Keratinocyte (primary cell): ENCODE data around the gene PTMS. TPM values are rescaled to one million over a fixed set of nuclear protein-coding genes. Genes with fewer than 3 reads are reported as not detected.

Source experiments
- DNase-seq: peaks from one replicate; pipeline ENCODE4 v3.0.0-alpha.2; 2011; ENCODE audit warnings: low read depth, missing footprints, low spot score
- FAIRE-seq: peaks from 2 replicates; lab custom pipeline; 2011; peaks lifted over from hg19 to GRCh38; lab: Jason Lieb, UNC
- H2AFZ ChIP-seq: 2 replicates; pipeline ENCODE4 v1.6.0; 2012; ENCODE audit warnings: low read length, control low read depth, inconsistent platforms; ENCODE audit not compliant: control insufficient read depth
- H3K27ac ChIP-seq: 2 replicates; pipeline ENCODE4 v1.5.1; 2011; ENCODE audit warnings: low read length; ENCODE audit not compliant: control insufficient read depth, insufficient read depth
- H3K27me3 ChIP-seq: 3 replicates; pipeline ENCODE4 v1.6.0; 2011; ENCODE audit warnings: low read length; ENCODE audit not compliant: control insufficient read depth, insufficient read depth; ENCODE audit errors: extremely low read depth
- H3K36me3 ChIP-seq, 2 experiments: 2 replicates in 1 of 2; 3 replicates in 1 of 2; pipeline ENCODE4 v1.5.1; 2011; ENCODE audit warnings: low read length in 2 of 2, mild to moderate bottlenecking in 1 of 2; ENCODE audit not compliant: control insufficient read depth in 2 of 2, insufficient read depth in 2 of 2; ENCODE audit errors: extremely low read depth in 1 of 2
- H3K4me1 ChIP-seq: 3 replicates; pipeline ENCODE4 v1.5.1; 2011; ENCODE audit warnings: low read length; ENCODE audit not compliant: control insufficient read depth, insufficient read depth; ENCODE audit errors: extremely low read depth
- H3K4me2 ChIP-seq: 3 replicates; pipeline ENCODE4 v1.6.0; 2011; ENCODE audit warnings: low read depth, low read length; ENCODE audit not compliant: control insufficient read depth, insufficient read depth; ENCODE audit errors: extremely low read depth
- H3K4me3 ChIP-seq, 3 experiments: fragments of 200-600 bp in 1 of 3; sonication (generic) in 1 of 3; 2 replicates in 2 of 3; 3 replicates in 1 of 3; pipeline ENCODE4 v1.5.1; 2011 to 2016; ENCODE audit warnings: low read length in 3 of 3, mild to moderate bottlenecking in 3 of 3, control low read depth in 2 of 3, inconsistent platforms in 1 of 3, low read depth in 1 of 3, mixed read lengths in 1 of 3, mixed run types in 1 of 3, moderate library complexity in 1 of 3; ENCODE audit not compliant: control insufficient read depth in 2 of 3, insufficient read depth in 2 of 3; ENCODE audit errors: extremely low read depth in 1 of 3
- H3K79me2 ChIP-seq: 2 replicates; pipeline ENCODE4 v1.6.0; 2012; ENCODE audit warnings: low read length; ENCODE audit not compliant: control insufficient read depth, insufficient read depth
- H3K9ac ChIP-seq: 3 replicates; pipeline ENCODE4 v1.6.0; 2011; ENCODE audit warnings: low read length; ENCODE audit not compliant: control insufficient read depth, insufficient read depth; ENCODE audit errors: extremely low read depth
- H3K9me1 ChIP-seq: 3 replicates; pipeline ENCODE4 v1.6.0; 2011; ENCODE audit warnings: low read length; ENCODE audit not compliant: control insufficient read depth, insufficient read depth; ENCODE audit errors: extremely low read depth
- H3K9me3 ChIP-seq: 2 replicates; pipeline ENCODE4 v1.5.1; 2012; ENCODE audit warnings: low read depth, low read length; ENCODE audit not compliant: control insufficient read depth
- H4K20me1 ChIP-seq: 3 replicates; pipeline ENCODE4 v1.6.0; 2011; ENCODE audit warnings: low read length; ENCODE audit not compliant: control insufficient read depth, insufficient read depth; ENCODE audit errors: extremely low read depth
- EZH2 ChIP-seq: IDR thresholded peaks from one replicate; pipeline ENCODE4 v1.6.1; 2012; ENCODE audit warnings: inconsistent platforms, mild to moderate bottlenecking, low read length, moderate library complexity
- dilution Hi-C: fragments of 300-500 bp; cut with MboI; formaldehyde crosslinking; loops from one replicate; pipeline ENCODE4 v1.7.0; 2020; ENCODE audit warnings: low sequenced_read_pairs; ENCODE audit not compliant: extremely low pct_ligation_motif_present
- polyA plus RNA-seq, 5 experiments: library from polyadenylated mRNA; depleted of rRNA in 3 of 5; stranded (reverse) in 3 of 5; stranded (forward) in 1 of 5; unstranded in 1 of 5; fragments of >200 nt; gene quantifications; 1 replicate in 1 of 5; 2 replicates in 3 of 5; 3 replicates in 1 of 5; pipeline versions ENCODE4 v1.2.1 to v1.2.3, GENCODE V29; 2011 to 2012; ENCODE audit warnings: missing spikeins in 2 of 5, low read depth in 1 of 5, low replicate concordance in 1 of 5
- TF ChIP-seq, protein P1 (sequence below), 3 experiments: IDR thresholded peaks in 1 of 3; conservative IDR thresholded peaks in 1 of 3; optimal IDR thresholded peaks in 1 of 3; 2 replicates in 2 of 3; 3 replicates in 1 of 3; pipeline versions ENCODE3 to v1.5.1; 2011; ENCODE audit warnings: low read length in 3 of 3, mild to moderate bottlenecking in 3 of 3, moderate library complexity in 2 of 3, control low read depth in 1 of 3, inconsistent platforms in 1 of 3; ENCODE audit not compliant: insufficient read depth in 2 of 3; ENCODE audit errors: extremely low read depth in 1 of 3

The PTMS gene
- polyA plus RNA-seq, 1 donor (not counting 4 experiments of a cell fraction or from before 2014, with no cell fraction given) = 119 TPM

DNA sequence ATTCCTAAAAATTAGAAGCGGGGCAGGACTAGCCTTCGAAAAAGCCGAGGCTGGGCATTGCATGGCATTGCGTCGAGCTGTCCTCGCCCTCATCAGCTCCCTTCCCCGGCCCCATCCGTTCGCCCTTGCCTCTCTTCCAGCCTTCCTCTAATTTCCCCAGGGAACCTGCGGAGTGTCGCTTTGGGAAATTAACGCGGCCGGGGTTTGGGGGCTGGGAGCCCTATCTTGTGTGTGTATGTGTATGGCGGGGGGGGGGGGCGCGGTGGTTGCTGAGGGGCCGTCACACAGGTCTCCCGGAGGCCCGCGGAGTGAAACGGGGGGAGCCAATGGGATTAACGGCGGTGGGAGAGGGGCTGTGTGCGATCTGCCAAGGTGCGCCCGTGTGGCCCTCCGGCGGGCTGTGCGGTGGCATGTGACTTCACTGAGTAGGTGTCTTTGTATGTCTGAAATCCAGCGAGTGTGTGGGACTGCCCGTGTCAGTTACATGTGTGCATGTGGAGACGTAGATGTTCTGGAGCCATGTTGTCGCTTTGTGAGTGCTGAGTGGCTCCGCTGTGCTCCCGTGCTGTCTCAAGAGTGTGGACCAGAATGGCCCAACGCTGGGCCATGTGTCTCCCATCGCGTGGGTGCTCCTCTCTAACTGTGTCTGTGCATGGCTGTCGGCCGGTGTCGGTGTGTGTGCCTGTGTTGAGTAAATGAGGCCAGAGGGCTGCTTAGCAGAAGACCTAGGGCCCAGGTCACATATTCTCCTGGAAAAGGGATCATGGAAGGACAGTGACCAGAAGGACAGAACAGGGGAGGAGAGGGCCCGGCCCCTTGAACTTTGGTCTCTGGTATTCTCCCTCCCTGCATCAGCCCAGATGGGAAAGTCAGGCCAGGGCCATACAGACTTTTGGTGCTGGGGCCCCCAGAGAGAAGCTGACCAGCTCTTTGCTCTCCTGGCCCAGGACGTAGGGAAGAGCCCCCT, 1.5 kb downstream of the PTMS start:
- Histone ChIP-seq H3K27ac (peak overlapping the region; percentile 26), H2AFZ (peak overlapping the region; percentile 63)

DNA sequence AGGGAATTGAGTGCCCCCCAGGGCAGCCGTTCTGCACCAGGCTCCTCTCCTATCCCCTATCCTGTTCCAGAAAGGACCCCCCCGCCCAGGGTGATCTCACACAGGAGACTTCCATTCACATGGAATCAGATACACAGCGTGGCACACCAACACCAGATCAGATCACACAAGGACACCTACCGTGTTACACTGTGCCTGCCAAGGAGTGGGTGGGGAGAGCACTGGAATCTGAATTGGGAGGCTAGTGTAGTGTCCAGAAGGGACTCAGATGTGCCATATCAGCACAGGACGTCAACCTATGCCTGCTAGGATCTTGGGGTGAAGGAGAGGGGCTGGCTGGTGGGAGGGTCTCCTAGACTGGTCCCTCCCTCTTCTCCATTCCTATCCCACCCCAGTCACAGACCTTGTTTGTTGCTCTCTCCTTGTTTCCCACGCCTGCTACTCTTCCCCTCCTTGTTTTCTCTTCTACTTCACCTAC, 2.3 kb downstream of the PTMS start:
- Histone ChIP-seq H3K79me2 (peaks cover 11% of the 10 kb centered on the region), H3K9me1 (no peaks in the 10 kb centered on the region), H3K36me3 (peaks cover 4 to 7% of the 10 kb centered on the region in 2 experiments), H2AFZ (no peak overlapping the region), H3K4me3 (peak overlapping the region; percentile 66 to 90 (median 66)), H3K4me2 (peak overlapping the region; percentile 75), H4K20me1 (no peaks in the 10 kb centered on the region), H3K27ac (no peak overlapping the region), H3K27me3 (peaks cover 9% of the 10 kb centered on the region), H3K4me1 (peaks cover 31% of the 10 kb centered on the region), H3K9ac (no peak overlapping the region), H3K9me3 (no peaks in the 10 kb centered on the region)
- FAIRE-seq (no peak), DNase-seq (no peak)
- dilution Hi-C loops = no loop called here
- TF ChIP-seq, protein P1, sequence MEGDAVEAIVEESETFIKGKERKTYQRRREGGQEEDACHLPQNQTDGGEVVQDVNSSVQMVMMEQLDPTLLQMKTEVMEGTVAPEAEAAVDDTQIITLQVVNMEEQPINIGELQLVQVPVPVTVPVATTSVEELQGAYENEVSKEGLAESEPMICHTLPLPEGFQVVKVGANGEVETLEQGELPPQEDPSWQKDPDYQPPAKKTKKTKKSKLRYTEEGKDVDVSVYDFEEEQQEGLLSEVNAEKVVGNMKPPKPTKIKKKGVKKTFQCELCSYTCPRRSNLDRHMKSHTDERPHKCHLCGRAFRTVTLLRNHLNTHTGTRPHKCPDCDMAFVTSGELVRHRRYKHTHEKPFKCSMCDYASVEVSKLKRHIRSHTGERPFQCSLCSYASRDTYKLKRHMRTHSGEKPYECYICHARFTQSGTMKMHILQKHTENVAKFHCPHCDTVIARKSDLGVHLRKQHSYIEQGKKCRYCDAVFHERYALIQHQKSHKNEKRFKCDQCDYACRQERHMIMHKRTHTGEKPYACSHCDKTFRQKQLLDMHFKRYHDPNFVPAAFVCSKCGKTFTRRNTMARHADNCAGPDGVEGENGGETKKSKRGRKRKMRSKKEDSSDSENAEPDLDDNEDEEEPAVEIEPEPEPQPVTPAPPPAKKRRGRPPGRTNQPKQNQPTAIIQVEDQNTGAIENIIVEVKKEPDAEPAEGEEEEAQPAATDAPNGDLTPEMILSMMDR (optimal IDR thresholded peaks at IDR 0.05 in 1 of 3, IDR thresholded peaks at IDR 0.05 in 1 of 3, conservative IDR thresholded peaks at IDR 0.05 in 1 of 3; ENCODE audit: extremely low read depth in 1 of 3, insufficient read depth in 2 of 3, low read length in 3 of 3) = no peak
- no peak for TF ChIP-seq EZH2

More for the DNA sequence above, 1.5 kb downstream of the PTMS start:
- Histone ChIP-seq H3K4me2 (peak overlapping the region; percentile 75), H3K4me1 (peaks cover 32% of the 10 kb centered on the region), H3K9ac (peak overlapping the region; percentile 80), H3K27me3 (peaks cover under 1% of the 10 kb centered on the region), H3K4me3 (peak overlapping the region; percentile 66 to 90 (median 80)), H4K20me1 (no peaks in the 10 kb centered on the region), H3K79me2 (peaks cover 11% of the 10 kb centered on the region), H3K36me3 (peaks cover 4 to 7% of the 10 kb centered on the region in 2 experiments), H3K9me1 (no peaks in the 10 kb centered on the region), H3K9me3 (no peaks in the 10 kb centered on the region)
- DNase-seq (no peak), FAIRE-seq (peak; percentile 5)
- TF ChIP-seq, protein P1 (optimal IDR thresholded peaks at IDR 0.05 in 1 of 3, IDR thresholded peaks at IDR 0.05 in 1 of 3, conservative IDR thresholded peaks at IDR 0.05 in 1 of 3; ENCODE audit: extremely low read depth in 1 of 3, insufficient read depth in 2 of 3, low read length in 3 of 3) = no peak
- no peak for TF ChIP-seq EZH2
- dilution Hi-C loops = no loop called here
